Stimulated activated CD8-positive, alpha-beta memory T cell treated with anti-CD3 and anti-CD28 coated beads, Interleukin-15, amount 100 ng/mL, for 24 hours (primary cell): ENCODE measurements around the gene KCNK2.

Source experiments
- DNase-seq: peaks from one replicate; pipeline ENCODE4 v3.0.0-alpha.2; 2020; ENCODE audit warnings: low read depth

The KCNK2 gene

GRCh38 chr1:215095524-215095923, 13.0 kb downstream of the KCNK2 start:
- DNase-seq, result no peak

DNA sequence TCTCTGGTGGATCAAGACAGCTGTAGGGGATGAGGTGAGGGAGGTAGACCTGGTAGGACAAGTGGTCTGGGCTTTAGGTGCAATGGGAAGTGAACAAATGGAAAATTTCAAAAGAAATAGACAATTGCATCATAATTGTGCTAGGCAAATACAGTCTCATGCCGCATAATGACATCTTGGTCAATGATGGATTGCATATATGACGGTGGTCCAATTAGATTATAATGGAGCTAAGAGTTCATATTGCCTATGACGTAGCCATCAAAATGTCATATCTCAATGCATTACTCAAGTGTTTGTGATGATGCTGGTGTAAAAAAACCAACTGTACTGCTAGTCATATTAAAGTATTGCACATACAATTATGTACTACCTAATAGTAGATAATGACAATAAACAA, 19.0 kb downstream of the KCNK2 start:
- no peak for DNase-seq

DNA sequence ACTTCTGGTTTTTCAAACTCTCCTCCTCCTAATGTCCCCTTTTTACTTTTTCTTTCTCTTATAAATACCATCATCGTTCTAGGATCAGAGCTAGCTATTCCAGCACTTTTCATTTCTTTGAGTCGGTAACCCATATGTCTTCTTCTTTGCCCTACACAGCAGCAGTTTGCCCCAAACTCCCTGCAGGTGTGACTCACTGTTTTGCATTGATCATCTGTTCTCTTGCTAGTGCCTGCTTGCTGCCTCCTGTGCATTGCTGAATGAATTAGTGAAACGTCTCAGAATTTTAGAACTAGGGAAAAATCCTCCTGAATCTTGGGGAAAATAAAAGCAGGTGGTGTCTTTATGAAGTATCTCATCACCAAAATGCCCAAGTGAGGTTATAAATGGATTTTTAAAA, 21.7 kb downstream of the KCNK2 start:
- no peak for DNase-seq

DNA sequence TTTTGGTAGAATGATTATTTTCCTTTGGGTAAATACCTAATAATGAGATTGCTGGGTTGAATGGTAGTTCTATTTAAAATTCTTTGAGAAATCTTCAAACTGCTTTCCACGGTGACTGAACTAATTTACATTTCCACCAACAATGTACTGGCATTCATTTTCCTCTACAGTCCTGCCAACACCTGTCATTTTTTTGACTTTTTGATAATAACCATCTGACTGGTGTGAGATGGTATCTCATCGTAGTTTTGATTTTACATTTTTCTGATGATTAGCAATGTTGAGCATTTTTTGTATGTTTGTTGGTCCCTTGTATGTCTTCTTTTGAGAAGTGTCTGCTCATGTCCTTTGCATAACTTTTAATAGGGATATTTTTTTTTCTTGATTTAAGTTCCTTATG, 23.5 kb downstream of the KCNK2 start:
- no peak for DNase-seq

DNA sequence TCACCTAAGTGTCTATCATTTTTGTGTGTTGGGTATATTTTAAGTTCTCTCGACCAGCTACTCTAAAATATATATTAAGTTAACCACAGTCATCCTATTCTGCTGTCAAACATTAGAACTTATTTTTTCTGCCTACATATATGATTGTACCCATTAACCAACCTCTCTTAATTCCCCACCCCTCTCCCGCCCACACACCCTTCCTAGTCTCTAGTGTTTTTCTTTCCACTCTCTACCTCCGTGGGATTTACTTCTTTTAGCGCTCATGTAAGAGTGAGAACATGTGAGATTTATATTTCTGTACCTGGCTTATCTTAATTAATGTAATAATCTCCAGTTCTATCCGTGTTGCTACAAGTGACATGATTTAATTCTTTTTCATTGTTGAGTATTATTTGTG, 26.6 kb downstream of the KCNK2 start:
- DNase-seq, result no peak

- DNase-seq, result no peak
Observed at GRCh38 chr1:215111916-215112315, 29.4 kb downstream of the KCNK2 start.

DNA sequence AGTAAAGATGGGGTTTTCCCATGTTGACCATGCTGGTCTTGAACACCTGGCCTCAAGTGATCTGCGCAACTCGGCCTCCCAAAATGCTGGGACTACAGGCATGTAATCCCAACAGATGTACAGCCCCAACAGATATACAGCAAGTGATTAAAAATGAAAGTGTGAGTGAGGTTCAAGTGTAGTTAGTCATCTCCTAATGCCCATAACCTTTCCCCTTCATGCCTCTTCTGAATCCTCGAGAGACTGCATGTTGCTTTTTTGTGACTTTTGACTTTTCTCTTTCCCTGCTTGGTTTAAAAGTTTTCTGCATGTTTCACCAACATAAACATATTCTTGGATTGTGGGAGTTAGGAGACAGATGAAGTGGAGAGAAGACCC, 31.2 kb downstream of the KCNK2 start:
- DNase-seq, result no peak

DNA sequence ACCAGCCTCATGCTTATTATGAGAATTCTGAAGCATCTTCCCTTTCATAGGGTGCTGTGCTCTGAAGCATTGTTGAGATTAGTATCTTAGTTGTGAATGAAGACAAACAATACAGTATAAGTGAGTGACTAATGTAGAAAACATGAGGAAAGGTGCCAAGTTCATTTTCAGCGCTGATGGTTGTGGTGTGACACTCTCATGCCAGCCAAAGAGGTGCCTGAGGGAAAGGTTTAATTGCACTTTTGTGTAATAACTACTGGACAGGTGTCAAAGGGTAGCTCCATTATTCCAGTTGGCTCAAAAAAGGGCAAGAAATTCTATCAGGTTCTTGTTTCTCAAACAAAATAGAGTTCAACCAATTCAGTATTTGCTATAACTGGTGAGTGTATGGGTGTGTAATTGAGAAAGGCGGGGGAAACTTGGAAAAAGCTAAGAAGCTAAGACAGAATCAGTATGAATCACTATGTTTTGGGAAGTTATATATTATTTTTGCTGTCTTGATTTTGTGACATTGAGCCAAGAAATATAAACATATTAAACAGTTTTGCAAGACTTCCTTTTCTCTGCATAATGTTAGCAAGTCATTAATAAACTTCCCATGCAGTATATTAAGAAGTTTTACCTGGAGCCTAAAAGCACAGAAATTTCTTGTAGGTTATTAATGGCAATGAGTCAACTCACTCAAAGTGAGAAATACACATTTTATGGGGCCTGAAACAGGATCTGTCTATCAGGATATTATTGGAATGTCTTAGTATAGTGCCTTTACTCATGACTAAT, 31.8 kb downstream of the KCNK2 start:
- no peak for DNase-seq

GRCh38 chr1:215115760-215116159, 33.2 kb downstream of the KCNK2 start:
- no peak for DNase-seq

DNA sequence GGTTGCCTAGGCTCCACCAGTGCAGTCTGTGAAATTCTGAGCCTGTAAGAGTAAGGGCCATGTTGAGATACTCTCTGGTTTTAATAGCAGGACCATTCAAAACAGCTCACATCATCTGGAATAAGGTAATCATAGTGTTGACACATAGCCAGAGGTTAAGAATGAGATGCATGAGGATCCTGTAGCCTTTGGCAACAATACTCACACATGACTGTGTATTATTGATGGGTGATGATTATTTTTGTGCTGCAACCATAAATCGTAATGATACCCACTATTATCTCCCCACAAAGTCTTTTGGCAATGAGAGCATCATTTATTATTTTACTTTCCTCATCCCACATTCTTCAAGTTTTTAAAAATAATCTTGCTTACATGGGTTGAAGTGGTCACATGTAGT, 35.5 kb downstream of the KCNK2 start:
- no peak for DNase-seq

- DNase-seq, result no peak
Observed at GRCh38 chr1:215119056-215119455, 36.5 kb downstream of the KCNK2 start.

GRCh38 chr1:215119719-215120365, 37.3 kb downstream of the KCNK2 start:
- no peak for DNase-seq

GRCh38 chr1:215128504-215128903, 46.0 kb downstream of the KCNK2 start:
- DNase-seq, result no peak

DNA sequence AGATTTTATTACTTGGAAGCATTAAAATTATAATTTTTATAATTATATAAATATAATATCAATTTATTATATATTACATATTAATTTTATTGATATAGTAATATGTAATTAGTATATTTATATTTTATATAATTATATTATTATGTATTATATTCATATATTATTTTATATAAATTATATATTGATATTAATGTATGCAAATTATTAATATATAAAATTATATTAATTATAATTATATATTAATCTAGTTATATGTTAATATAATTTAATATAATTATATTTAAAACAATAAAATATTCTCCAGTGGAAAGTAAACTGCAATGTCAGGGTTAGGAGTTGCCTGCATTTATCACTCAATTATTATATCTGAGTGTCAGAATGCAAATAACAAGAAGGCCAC, 48.8 kb downstream of the KCNK2 start:
- no peak for DNase-seq

GRCh38 chr1:215132156-215132555, 49.6 kb downstream of the KCNK2 start:
- DNase-seq, result no peak

- DNase-seq, result no peak
Observed at GRCh38 chr1:215133532-215133931, 51.0 kb downstream of the KCNK2 start.

GRCh38 chr1:215137985-215138384, 55.4 kb downstream of the KCNK2 start:
- DNase-seq, result no peak

DNA sequence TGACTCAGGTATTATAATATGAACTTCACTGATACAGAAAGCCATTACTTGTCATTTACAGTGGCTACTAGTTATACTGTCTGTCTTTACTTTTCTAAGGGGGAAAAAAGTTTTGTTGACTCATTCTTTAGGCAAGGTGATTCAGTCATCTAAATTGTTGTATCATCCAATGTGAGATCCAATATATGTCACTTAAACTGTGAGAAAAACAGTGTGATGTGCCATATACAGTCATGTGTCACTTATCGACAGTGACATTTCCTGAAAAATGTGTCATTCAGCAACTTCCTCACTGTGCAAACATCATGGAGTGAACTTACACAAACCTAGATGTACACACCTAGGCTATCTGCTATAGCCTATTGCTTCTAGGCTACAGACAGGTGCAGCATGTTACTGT, 57.6 kb downstream of the KCNK2 start:
- DNase-seq, result no peak

GRCh38 chr1:215141460-215141859, 58.9 kb downstream of the KCNK2 start:
- DNase-seq, result no peak

GRCh38 chr1:215143497-215143896, 61.0 kb downstream of the KCNK2 start:
- DNase-seq, result no peak

GRCh38 chr1:215146240-215146975, 63.9 kb downstream of the KCNK2 start:
- no peak for DNase-seq

- no peak for DNase-seq
Observed at GRCh38 chr1:215147024-215147423, 64.5 kb downstream of the KCNK2 start.

DNA sequence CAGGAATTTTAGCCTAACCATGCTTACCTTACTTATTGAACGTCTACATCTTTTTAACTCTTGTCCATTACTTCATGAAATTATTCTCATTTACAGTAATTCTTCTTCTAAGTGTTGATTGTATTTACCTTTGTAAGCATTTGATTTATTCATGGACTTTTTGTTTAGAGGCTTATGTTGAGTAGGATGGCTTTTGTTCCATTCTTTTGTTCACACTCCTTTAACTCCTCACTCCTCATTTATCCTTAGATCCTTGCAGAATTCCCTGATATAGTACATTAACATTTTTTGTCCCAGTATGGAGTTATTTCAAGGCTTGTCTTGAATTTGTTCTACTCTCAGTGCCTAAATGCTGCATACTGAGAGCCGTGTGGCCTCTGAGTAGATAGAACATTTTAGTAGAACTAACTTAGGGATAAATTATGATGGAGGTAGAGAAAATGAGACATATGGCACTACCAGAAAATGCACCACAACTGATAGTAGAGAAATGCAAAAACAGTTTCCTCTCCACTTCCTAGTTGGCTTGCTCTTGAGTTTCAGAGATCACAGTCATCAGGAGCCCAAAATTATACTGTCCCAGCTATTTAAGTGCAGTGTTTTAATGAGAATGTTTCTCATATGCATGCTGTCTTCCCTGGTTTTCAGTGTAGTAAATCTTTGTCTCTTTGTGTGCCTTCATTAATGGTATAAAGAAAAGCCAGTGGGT, 69.5 kb downstream of the KCNK2 start:
- DNase-seq, result no peak
